Endothelial cell of hepatic sinusoid (primary cell): ENCODE data around the gene IPO4.
"Not testable (repeated sequence)": the region's sequence is repeated elsewhere in the genome, so short reads cannot be mapped to it uniquely, and the experiment has no call there.

Source experiments
- in situ Hi-C: cut with HindIII; loops from 2 replicates; pipeline ENCODE4 v1.10.0; 2017; ENCODE audit warnings: low sequenced_read_pairs

Gene IPO4

GRCh38 chr14:24188251-24189058 lies at the start of gene IPO4:
IPO4 (minus strand) TSS chr14:24188816; CDS start chr14:24188787, 29 bp downstream.
- in situ Hi-C loops: no loop called here

- in situ Hi-C loops: no loop called here
These were observed 49.5 kb upstream of the IPO4 start for GRCh38 chr14:24238123-24238522.

- in situ Hi-C loops: no loop called here
These were observed 48.9 kb upstream of the IPO4 start for GRCh38 chr14:24237463-24237955.

- in situ Hi-C loops: no loop called here
These were observed 48.3 kb upstream of the IPO4 start for GRCh38 chr14:24236689-24237462.

GRCh38 chr14:24235804-24236688 lies 47.4 kb upstream of the IPO4 start:
- in situ Hi-C loops: no loop called here

GRCh38 chr14:24234095-24235005 lies 45.7 kb upstream of the IPO4 start:
- in situ Hi-C loops: no loop called here

- in situ Hi-C loops: no loop called here
These were observed 44.9 kb upstream of the IPO4 start for GRCh38 chr14:24233538-24233866.

GRCh38 chr14:24232645-24233537 lies 44.3 kb upstream of the IPO4 start, which contains the start of gene GMPR2:
GMPR2 (plus strand) TSS chr14:24232929; CDS start chr14:24233254, 325 bp downstream.
- in situ Hi-C loops: no loop called here

GRCh38 chr14:24232121-24232644 lies 43.6 kb upstream of the IPO4 start, which contains the start of gene NEDD8:
NEDD8 (minus strand) TSS chr14:24232367; CDS start chr14:24232267, 100 bp downstream.
- in situ Hi-C loops: no loop called here

- in situ Hi-C loops: no loop called here
These were observed 42.9 kb upstream of the IPO4 start for GRCh38 chr14:24231263-24232120.

GRCh38 chr14:24228902-24229301 lies 40.3 kb upstream of the IPO4 start:
- in situ Hi-C loops: no loop called here

- in situ Hi-C loops: no loop called here
These were observed 37.9 kb upstream of the IPO4 start for GRCh38 chr14:24226473-24226872.

GRCh38 chr14:24224618-24225071 lies 36.0 kb upstream of the IPO4 start:
- in situ Hi-C loops: no loop called here

- in situ Hi-C loops: not testable (repeated sequence)
These were observed 34.4 kb upstream of the IPO4 start for GRCh38 chr14:24222987-24223386.

GRCh38 chr14:24219521-24219920 lies 30.9 kb upstream of the IPO4 start:
- in situ Hi-C loops: no loop called here

- in situ Hi-C loops: no loop called here
These were observed 30.5 kb upstream of the IPO4 start for GRCh38 chr14:24219080-24219479.

GRCh38 chr14:24216876-24217275 lies 28.3 kb upstream of the IPO4 start:
- in situ Hi-C loops: not testable (repeated sequence)

GRCh38 chr14:24216345-24216699 lies 27.7 kb upstream of the IPO4 start:
- in situ Hi-C loops: no loop called here
